NCI-H226 (cell line): ENCODE data around the gene MYO15B.

Experiments used
- DNase-seq: peaks from one replicate; pipeline ENCODE4 v3.0.0-alpha.2; 2015

The MYO15B gene

DNA sequence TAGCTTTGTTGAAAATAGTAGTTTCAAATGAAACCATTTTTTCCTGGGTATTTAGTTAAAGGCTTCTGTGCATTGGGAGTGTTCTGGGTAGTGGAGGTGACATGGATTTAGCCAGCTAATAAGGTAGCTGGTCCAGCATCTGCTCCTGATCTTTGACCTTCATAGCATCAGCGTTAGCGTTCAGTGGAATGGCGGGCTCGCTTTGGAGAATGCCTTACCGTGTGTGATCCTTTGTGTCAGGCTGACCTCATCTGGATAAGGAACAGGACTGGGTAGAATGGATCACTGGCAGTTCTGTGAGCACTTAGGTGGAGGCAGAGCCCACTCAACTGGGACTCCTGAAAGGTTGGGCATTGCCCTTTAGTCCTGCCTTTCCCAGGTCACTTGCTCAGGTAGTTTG is 83.3 kb downstream of the MYO15B start:
- DNase-seq: no peak

DNA sequence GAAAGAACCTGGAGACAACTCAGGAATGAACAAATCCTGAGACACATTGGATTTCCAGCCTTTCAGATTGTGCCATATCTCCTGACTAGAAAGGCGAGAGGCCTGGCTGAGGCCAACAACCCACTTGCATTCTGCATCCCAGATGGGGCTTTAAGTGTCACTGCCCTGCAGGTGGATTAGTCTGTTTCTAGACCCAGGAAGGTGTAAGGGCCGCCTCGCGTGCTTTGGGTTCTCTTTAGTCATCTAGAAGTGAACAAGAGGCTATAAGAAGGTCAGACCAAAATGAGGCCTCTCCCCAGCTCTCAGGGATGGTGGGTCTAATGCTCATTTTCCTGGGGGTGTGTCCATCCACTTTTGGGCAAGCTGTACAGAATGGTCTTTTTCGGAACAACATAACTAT is 84.4 kb downstream of the MYO15B start:
- no peak for DNase-seq

DNA sequence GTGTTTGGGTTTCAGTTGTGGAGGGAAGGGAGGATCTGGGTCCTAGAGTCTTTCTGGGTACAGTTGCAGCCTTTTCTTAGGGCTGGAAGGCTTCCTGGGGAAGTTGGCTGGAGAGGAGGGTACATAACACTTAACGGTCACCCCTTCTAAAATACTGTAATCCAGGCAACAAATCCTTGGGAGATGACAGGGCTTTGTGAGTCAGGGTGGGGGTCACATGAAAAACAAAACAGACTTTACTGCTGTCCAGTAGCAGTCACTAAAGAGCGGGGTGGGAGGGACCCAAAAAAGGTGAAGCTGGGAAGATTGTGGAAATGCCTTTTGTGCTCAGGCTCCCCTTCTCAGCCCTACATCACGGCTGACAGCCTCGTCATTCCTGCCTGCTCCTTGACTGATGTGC is 85.9 kb downstream of the MYO15B start:
- DNase-seq: no peak
